ENCODE results near the gene EGFR. TPM values are rescaled to one million over a fixed set of nuclear protein-coding genes. Genes with fewer than 3 reads are reported as not detected.

EGFR gene
- 59.0 and 62.6 TPM in 2 replicates for polyA plus RNA-seq (2011; rRNA removed)
- polyA minus RNA-seq (2011; rRNA and poly(A)+ RNA removed) = 153 and 159 TPM in 2 replicates

DNA sequence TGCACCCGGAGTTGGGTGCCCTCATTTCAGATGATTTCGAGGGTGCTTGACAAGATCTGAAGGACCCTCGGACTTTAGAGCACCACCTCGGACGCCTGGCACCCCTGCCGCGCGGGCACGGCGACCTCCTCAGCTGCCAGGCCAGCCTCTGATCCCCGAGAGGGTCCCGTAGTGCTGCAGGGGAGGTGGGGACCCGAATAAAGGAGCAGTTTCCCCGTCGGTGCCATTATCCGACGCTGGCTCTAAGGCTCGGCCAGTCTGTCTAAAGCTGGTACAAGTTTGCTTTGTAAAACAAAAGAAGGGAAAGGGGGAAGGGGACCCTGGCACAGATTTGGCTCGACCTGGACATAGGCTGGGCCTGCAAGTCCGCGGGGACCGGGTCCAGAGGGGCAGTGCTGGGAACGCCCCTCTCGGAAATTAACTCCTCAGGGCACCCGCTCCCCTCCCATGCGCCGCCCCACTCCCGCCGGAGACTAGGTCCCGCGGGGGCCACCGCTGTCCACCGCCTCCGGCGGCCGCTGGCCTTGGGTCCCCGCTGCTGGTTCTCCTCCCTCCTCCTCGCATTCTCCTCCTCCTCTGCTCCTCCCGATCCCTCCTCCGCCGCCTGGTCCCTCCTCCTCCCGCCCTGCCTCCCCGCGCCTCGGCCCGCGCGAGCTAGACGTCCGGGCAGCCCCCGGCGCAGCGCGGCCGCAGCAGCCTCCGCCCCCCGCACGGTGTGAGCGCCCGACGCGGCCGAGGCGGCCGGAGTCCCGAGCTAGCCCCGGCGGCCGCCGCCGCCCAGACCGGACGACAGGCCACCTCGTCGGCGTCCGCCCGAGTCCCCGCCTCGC lies at the start of gene EGFR:
Gene EGFR (plus strand): TSS at position 657 of the 830 bp plus-strand sequence. CDS start 261 bp downstream, outside the sequence.
- CTCF ChIA-PET = interaction anchor here (1.0 to 4.6 kb wide), 3 partner anchors 230 to 245 kb away, joined by 3 to 30 read pairs (median 18); no protein-coding TSS in a partner anchor
- H3K9me3 ChIP-seq (ENCODE audit: control insufficient read depth, insufficient read depth, low read length) = no peaks in the 10 kb centered on the region; the same call in 1 of the 2 replicates
- POLR2A ChIA-PET = interaction anchor here (0.5 to 2.4 kb wide), 11 partner anchors 21 to 237 kb away, joined by 3 to 10 read pairs (median 3); no protein-coding TSS in a partner anchor
- H3K4me3 ChIP-seq (ENCODE audit: low read depth, low read length) = peak within 1 kb of the TSS; percentile 77
- H3K27ac ChIP-seq (ENCODE audit: low read depth, low read length) = peak within 1 kb of the TSS; percentile 47
- DNase-seq (ENCODE audit: low read depth, low spot score) = peak; percentile 34
- H3K27me3 ChIP-seq (ENCODE audit: control insufficient read depth, insufficient read depth, low read length) = no peaks in the 10 kb centered on the region
- TF ChIP-seq, protein P1, sequence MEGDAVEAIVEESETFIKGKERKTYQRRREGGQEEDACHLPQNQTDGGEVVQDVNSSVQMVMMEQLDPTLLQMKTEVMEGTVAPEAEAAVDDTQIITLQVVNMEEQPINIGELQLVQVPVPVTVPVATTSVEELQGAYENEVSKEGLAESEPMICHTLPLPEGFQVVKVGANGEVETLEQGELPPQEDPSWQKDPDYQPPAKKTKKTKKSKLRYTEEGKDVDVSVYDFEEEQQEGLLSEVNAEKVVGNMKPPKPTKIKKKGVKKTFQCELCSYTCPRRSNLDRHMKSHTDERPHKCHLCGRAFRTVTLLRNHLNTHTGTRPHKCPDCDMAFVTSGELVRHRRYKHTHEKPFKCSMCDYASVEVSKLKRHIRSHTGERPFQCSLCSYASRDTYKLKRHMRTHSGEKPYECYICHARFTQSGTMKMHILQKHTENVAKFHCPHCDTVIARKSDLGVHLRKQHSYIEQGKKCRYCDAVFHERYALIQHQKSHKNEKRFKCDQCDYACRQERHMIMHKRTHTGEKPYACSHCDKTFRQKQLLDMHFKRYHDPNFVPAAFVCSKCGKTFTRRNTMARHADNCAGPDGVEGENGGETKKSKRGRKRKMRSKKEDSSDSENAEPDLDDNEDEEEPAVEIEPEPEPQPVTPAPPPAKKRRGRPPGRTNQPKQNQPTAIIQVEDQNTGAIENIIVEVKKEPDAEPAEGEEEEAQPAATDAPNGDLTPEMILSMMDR (IDR thresholded peaks at IDR 0.05; ENCODE audit: low read depth, low read length) = no peak

GRCh38 chr7:54969208-54969967 lies 49.4 kb upstream of the EGFR start:
- Histone ChIP-seq H3K4me3 (ENCODE audit: low read depth, low read length) (no peak overlapping the region), H3K27ac (ENCODE audit: low read depth, low read length) (no peak overlapping the region), H3K27me3 (ENCODE audit: control insufficient read depth, insufficient read depth, low read length) (no peaks in the 10 kb centered on the region), H3K9me3 (ENCODE audit: control insufficient read depth, insufficient read depth, low read length) (0 out of 2 replicates have a peak, but pooled peaks cover 2% of the 10 kb centered on the region)
- DNase-seq (ENCODE audit: low read depth, low spot score) = no peak
- TF ChIP-seq, protein P1 (IDR thresholded peaks at IDR 0.05; ENCODE audit: low read depth, low read length) = no peak
- ChIA-PET CTCF (no interaction called here), POLR2A (no interaction called here)

DNA sequence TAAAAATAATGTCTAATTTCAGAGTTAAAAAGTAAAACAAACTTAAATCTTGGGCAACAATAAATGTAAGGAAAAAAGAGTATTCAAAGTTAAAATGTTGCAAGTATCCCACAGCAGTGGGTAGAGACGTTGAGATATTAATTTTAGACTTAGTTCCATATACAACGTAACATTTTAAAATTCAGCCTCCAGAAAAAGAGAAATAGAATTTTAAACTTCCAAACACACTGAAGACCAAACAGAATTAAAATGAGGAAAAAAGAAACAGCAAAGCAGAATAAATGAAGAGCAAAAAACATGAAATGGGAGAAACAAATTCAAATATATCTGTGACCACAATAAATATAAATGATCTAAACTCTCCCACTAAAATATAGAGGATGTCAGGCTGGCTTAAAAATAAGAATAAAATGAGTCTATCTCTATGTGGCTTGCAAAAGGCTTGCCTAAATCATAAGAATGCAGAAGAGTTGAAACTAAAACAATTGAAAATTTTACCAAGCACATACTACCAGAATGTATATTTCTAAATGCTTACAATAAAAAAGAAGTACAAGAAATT lies 46.0 kb upstream of the EGFR start:
- DNase-seq (ENCODE audit: low read depth, low spot score) = no peak
- ChIA-PET POLR2A (no interaction called here), CTCF (no interaction called here)
- no peak overlapping the region for H3K27ac ChIP-seq (ENCODE audit: low read depth, low read length)
- 0 out of 2 replicates have a peak, but pooled peaks cover 2% of the 10 kb centered on the region for H3K9me3 ChIP-seq (ENCODE audit: control insufficient read depth, insufficient read depth, low read length)
- H3K4me3 ChIP-seq (ENCODE audit: low read depth, low read length) = no peak overlapping the region
- TF ChIP-seq, protein P1 (IDR thresholded peaks at IDR 0.05; ENCODE audit: low read depth, low read length) = no peak
- no peaks in the 10 kb centered on the region for H3K27me3 ChIP-seq (ENCODE audit: control insufficient read depth, insufficient read depth, low read length)

DNA sequence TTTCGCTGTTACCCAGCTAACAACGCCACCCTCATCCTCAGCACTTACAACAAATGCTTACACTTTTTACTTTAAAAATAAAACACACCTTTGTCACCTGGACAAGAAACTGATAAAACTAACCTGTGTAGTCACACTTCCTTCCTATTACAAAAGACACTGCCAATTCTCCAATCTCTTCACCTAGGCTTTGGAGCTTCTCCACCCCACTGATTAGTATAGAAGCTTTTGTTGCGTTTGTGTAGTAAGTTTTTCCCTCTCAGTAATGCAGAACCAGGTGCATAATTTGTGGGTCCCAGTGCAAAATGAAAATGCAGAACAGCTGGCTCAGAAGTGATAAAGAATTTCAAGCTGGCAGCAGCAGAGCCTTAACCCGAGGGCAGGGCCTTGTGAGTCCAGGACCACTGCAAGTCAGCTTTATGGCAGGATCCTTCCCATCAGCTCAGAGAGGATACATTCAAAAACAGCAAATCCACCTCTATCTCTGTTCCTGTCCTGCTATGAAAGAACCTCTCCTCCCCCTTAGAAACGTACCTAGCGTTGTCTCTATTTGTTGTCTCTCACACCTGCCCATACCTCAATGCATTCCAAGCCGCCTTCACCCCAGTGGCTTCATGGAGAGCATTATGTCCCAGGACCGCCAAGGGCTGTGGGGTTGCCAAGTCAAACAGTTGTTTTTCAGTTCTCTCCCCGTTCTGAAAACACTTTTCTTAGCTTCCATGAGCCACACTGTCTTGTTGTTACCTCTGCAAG lies 40.3 kb upstream of the EGFR start:
- TF ChIP-seq, protein P1 (IDR thresholded peaks at IDR 0.05; ENCODE audit: low read depth, low read length) = no peak
- Histone ChIP-seq H3K27me3 (ENCODE audit: control insufficient read depth, insufficient read depth, low read length) (no peaks in the 10 kb centered on the region), H3K9me3 (ENCODE audit: control insufficient read depth, insufficient read depth, low read length) (peaks cover 7% of the 10 kb centered on the region), H3K27ac (ENCODE audit: low read depth, low read length) (no peak overlapping the region), H3K4me3 (ENCODE audit: low read depth, low read length) (no peak overlapping the region)
- ChIA-PET CTCF (no interaction called here), POLR2A (no interaction called here)
- DNase-seq (ENCODE audit: low read depth, low spot score) = no peak
